ENCODE data around the gene WFIKKN1. TPM values are rescaled to one million over a fixed set of nuclear protein-coding genes. Genes with fewer than 3 reads are reported as not detected.
A peak's percentile ranks its signal among the peaks of the same experiment; 100 is the strongest.

WFIKKN1 gene
- total RNA-seq, 1 experiment from 2014 or later = not detected

GRCh38 chr16:674214-674881, 43.6 kb downstream of the WFIKKN1 start:
- DNase-seq (ENCODE audit: low read depth) = no peak

- peak; percentile 16 for DNase-seq (ENCODE audit: low read depth)
These were observed 44.4 kb downstream of the WFIKKN1 start, which contains the start of gene RHBDL1 for GRCh38 chr16:674968-675883. TSS of gene RHBDL1 (plus strand) at chr16:675671. CDS start at chr16:675791, 120 bp downstream.

- DNase-seq (ENCODE audit: low read depth) = no peak
These were observed 45.2 kb downstream of the WFIKKN1 start for GRCh38 chr16:675884-676564.

GRCh38 chr16:676565-676902, 45.7 kb downstream of the WFIKKN1 start:
- no peak for DNase-seq (ENCODE audit: low read depth)

- no peak for DNase-seq (ENCODE audit: low read depth)
These were observed 46.1 kb downstream of the WFIKKN1 start for GRCh38 chr16:676913-677312.

GRCh38 chr16:677316-678190, 46.8 kb downstream of the WFIKKN1 start:
- no peak for DNase-seq (ENCODE audit: low read depth)

GRCh38 chr16:678209-678857, 47.5 kb downstream of the WFIKKN1 start:
- DNase-seq (ENCODE audit: low read depth) = no peak

GRCh38 chr16:678858-679813, 48.4 kb downstream of the WFIKKN1 start:
- peak; percentile 63 for DNase-seq (ENCODE audit: low read depth)

GRCh38 chr16:679814-680624, 49.2 kb downstream of the WFIKKN1 start, which contains the start of gene STUB1:
TSS of gene STUB1 (plus strand) at chr16:680410. CDS start at chr16:680526, 116 bp downstream.
- DNase-seq (ENCODE audit: low read depth) = peak; percentile 81

GRCh38 chr16:680625-680945, 49.8 kb downstream of the WFIKKN1 start:
- no peak for DNase-seq (ENCODE audit: low read depth)

GRCh38 chr16:680967-681745, 50.4 kb downstream of the WFIKKN1 start:
- DNase-seq (ENCODE audit: low read depth) = peak; percentile 54

- DNase-seq (ENCODE audit: low read depth) = peak; percentile 70
These were observed 51.1 kb downstream of the WFIKKN1 start for GRCh38 chr16:681746-682427.

- DNase-seq (ENCODE audit: low read depth) = no peak
These were observed 52.0 kb downstream of the WFIKKN1 start for GRCh38 chr16:682493-683395.

- DNase-seq (ENCODE audit: low read depth) = no peak
These were observed 52.7 kb downstream of the WFIKKN1 start for GRCh38 chr16:683396-684070.

Measured in RPMI7951 (cell line).